Stimulated activated CD4-positive, alpha-beta T cell treated with anti-CD3 and anti-CD28 coated beads, Interleukin-4, amount 100 ng/mL, for 1 hour (primary cell): Measurements from ENCODE around the gene ADARB2.
"Not testable (repeated sequence)": the region's sequence is repeated elsewhere in the genome, so short reads cannot be mapped to it uniquely, and the experiment has no call there.

Experiments used
- DNase-seq: peaks from one replicate; pipeline ENCODE4 v3.0.0-alpha.2; 2020

Gene ADARB2

DNA sequence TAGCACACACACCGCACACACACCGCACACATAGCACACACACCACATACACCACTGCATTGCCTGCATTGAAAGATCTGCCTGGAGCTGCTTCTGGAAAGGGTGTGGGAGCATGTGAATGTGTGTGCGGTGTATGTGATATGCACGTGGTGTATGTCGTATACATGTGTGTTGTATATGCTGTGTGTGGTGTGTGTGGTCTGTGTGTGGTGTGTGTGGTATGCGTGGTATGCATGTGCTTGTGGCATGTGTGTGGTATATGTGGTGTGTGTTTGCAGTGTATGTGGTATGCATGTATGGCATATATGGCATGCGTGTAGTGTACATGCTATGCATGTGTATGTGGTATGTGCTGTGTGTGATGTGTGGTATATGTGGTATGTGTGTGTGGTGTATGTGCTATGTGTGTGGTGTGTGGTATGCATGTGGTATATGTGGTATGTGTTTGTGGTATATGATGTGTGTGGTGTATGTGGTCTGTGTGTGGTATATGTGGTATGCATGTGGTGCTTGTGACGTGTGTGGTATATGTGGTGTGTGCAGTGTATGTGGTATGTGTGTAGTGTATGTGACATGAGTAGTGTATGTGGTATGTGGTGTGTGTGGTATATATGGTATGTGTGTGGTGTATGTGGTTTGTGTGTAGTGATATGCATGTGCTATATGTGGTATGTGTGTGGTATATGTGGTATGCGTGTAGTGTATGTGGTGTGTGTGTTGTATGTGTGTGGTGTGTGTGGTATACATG is 505.0 kb downstream of the ADARB2 start:
- no peak for DNase-seq

DNA sequence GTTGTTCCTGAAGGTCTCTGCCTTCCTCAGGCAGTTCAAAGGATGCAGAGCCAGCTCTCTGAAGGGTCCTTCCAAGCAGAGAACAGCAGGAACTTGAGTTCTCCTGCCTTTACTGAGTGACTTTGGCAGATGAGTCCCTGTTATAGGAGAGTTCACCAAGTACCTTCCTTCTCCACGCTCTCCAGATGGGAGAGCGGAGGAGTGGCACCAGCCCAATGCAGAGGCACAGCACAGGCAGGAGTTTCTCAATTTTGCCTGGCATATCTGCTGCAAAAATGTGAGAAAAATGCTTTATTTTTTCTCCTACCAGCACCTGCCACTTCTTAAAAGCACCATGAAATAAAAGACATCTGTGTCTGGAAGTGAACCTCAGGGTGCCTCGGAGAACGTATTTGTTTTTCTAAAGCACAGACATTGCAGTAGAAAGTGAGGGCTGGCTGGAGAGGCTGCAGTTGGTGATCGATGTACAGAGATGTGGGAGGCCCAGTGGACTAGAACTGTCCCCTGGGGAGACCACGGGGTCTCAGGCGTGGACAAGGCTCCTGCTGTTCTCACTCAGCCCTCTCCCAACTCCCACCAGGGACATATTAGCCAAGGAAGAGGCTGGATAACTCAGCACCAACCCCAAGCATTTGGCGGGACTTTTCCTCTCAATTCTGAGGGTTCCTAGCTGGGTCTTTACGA is 506.6 kb downstream of the ADARB2 start:
- DNase-seq, result no peak

DNA sequence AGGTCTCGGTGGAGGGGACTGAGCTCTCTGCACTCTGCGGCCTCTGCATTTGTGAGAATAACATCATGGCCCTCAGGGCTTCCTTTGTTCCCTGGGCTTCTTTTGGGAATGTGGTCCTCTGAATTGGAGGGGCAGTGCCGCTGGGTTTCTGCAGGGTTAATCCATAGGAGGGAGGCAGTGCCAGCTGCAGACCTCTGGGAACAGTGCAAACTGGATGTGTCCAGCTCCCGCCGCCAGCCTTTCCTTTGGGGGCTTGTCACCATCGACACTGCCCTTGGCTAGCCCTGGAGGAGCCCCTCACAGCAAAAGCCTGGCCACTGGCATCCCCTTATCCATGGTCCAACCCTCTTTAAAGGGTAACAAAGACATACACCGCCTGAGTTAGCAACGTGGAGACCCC is 507.2 kb downstream of the ADARB2 start:
- no peak for DNase-seq

DNA sequence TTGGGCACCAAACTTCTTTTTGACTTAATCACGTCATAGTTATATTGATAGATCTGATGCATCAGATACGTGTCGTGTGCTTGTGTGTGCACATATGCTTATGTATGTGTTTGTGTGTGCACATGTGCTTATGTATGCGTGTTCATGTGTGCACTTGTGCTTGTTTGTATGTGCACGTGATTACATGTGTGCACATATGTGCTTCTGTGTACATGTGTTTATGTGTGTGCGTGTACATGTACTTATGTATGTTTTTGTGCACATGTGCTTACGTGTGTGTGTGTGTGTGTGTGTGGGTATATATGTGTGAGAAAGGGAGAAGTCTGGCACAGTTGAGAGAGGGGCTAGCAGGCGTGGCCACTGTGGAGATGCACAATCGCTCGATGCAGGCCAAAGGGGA is 507.8 kb downstream of the ADARB2 start:
- DNase-seq, result no peak

DNA sequence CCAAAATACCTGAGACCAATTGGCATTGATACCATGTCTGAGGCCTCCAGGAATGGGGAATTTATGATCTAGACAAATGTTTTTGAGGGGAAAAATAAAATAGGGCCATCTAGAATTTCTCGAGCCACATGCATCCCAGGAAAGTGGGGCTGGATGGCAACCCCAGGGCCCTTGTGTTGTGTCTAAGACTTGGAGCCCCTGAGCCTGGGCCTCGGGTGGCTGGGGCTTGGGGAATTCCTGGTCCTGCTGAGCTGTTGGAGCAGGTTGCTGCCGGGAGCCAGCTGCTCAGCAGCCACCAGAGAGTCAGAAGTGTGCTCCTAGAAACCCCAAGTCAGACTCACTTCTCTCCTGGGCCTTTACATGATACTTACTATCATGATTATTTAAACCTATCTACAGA is 508.2 kb downstream of the ADARB2 start:
- no peak for DNase-seq

DNA sequence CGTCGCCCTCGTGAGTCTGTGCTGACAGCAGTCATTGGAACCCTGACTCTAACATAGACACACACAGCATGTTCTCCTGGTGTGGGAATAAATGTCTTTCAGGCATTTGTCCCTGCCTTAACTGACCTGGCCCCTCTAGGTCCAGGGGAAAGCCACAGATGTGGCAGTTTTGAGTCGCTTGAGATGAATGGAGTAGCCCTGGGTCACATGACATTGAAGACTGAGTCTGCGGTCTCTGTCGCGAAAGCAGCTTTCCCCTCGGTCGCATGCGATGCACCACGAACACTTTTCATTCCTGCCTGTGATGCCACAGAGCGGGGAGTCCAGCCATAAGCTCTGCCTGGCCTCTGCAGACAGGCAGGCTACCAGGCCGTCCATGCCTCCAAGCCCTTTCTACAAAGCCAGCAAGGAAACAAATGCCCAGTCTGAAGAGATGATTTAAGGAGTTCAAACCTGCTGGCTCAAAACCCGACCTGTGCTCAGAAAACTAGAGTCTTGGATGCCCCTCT is 508.8 kb downstream of the ADARB2 start:
- DNase-seq, result no peak

- DNase-seq, result no peak
These were observed 509.6 kb downstream of the ADARB2 start for GRCh38 chr10:1227510-1228402.

- DNase-seq, result not testable (repeated sequence)
These were observed 510.4 kb downstream of the ADARB2 start for GRCh38 chr10:1226907-1227306.

- not testable (repeated sequence) for DNase-seq
These were observed 517.5 kb downstream of the ADARB2 start for GRCh38 chr10:1219874-1220273.

DNA sequence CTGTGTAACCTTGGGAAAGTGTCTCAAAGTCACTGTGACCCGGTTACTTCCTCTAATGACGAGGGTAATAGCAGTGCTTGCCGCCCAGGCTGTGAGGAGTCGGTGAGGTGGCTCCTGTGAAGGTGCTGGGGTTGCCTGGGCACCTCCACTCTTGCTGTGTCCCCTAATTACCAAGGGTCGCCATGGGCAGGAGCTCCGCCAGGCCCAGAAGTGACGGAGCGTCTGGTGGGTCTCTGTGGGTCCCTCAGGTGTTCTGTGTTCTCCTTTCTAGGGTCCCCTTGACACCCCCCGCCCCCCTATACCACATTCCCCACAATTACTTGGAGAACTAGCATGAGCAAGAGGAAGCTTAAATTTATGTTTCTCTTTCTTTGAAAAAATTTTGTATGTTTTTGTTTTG is 519.7 kb downstream of the ADARB2 start:
- DNase-seq, result no peak

- no peak for DNase-seq
These were observed 520.1 kb downstream of the ADARB2 start for GRCh38 chr10:1217237-1217587.

DNA sequence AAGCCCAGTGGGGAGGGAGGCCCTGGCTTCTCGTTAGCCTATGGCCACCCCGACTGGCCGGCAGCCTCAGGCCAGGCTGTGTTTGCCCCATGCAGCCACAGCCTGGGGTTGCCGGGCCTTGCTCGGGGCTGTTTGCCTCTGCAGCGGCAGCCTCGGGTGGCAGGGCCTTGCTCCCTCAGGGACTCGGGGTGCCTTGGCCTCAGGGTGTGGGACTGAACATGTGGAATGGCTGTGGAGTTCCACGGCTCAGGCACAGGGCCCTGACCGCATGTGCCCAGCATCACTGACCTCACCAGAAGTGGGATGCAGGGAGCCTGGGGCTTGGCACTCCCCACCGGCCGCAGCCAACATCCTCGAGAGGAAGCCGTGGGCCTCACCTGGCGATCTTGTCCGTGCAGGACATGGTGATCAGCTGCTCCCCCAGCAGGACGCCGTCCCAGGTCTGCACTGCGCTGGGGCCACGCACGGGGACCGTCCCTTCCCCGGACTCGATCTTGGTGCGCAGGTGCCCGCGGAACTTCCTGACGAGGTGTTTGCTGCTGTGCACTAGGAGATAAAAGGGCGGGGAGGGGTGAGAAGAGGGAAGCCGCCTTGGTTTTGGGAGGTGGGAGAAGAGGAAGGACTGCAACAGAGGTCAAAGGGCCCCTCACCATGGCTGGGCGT is 520.6 kb downstream of the ADARB2 start:
- DNase-seq, result no peak

GRCh38 chr10:1215862-1216573 is 521.3 kb downstream of the ADARB2 start:
- DNase-seq, result no peak

DNA sequence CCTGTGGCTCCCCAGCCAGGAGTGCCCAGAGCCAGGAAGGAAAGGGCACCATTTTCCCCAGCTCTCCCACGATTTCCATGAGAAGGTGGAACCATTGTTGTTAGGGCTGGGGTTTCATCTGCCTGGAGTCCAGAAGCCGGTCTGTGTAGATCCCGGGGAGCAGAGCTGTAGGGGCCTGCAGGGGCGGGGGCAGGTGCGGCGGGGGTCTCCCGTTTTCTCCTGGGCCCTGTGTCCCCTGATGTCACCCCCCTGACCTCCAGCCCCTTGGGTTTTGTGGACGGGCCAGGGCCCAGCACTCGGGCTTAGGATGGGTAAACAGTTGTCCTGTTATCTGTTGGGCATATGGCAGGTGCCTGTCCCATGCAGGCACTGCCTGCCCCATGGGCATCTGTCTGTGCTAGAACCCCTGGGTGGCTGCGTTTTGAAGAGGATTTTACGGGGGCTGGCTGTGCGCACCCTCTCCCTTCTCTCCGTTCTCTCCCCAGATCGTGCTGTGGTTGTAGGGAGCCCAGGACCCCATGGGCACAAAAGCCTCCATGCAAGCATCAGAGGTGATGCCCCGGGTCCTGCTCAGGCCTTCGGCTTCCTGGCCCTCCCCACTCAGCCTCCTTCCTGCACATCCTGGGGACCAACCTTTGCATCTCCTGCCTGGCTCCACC is 522.3 kb downstream of the ADARB2 start:
- DNase-seq, result no peak

DNA sequence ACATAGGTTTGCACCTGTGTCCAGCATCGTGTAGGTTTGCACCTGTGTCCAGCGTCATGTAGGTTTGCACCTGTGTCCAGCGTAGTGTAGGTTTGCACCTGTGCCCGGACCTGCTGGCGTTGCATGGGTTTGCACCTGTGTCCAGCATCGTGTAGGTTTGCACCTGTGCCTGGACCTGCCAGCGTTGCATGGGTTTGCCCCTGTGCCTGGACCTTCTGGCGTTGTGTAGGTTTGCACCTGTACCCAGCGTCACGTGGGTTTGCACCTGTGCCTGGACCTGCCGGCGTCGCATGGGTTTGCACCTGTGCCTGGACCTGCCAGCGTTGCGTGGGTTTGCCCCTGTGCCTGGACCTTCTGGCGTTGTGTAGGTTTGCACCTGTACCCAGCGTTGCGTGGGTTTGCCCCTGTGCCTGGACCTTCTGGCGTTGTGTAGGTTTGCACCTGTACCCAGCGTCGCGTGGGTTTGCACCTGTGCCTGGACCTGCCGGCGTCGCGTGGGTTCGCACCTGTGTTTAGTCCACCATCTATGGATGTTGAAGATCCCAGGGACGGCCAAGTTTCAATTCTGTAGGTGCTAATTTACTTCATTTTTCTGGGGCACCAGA is 523.2 kb downstream of the ADARB2 start:
- DNase-seq, result no peak

GRCh38 chr10:1213252-1214070 is 523.9 kb downstream of the ADARB2 start:
- DNase-seq, result no peak

DNA sequence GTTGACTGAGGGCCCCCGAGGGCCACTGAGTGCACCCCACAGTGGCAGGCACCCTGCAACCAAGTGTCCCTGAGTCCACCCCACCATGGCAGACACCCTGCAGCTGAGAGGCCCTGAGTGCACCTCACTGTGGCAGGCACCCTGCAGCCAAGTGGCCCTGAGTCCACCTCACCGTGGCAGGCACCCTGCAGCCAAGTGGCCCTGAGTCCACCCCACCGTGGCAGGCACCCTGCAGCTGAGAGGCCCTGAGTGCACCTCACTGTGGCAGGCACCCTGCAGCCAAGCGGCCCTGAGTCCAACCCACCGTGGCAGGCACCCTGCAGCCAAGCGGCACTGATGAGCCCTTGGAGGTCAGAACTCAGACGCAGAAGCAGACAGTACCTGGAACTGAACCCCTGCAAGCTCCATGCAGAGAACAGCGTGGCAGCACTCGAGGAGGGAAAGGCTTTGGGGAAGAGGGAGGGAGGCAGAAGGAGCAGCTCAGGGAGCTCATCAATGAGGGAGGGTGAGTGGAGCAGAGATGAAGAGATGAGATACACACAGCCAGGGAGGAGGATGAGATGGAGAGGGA is 524.7 kb downstream of the ADARB2 start:
- DNase-seq, result no peak

- no peak for DNase-seq
These were observed 525.3 kb downstream of the ADARB2 start for GRCh38 chr10:1211844-1212570.

DNA sequence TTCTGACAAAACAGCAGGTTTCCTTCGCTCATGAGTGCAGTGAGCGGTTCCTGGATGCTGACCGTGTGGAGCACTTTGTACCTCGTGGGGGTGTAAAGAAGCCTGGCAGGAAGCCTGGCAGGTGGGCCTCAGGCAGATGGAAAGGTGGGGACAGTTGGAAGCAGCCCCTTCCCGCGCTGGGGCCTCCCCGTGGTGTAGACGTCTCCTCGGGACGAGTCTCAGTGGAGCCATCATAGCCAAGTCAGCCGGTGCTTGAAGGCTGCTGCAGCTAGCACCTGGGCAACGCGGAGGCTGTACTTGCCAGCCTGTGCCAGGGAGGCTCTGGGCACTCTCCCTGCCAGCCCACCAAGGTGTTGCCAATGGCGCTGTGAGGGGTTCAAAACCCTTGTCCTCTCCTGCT is 526.7 kb downstream of the ADARB2 start:
- no peak for DNase-seq
